Stimulated activated CD8-positive, alpha-beta memory T cell treated with anti-CD3 and anti-CD28 coated beads, Interleukin-15, amount 100 ng/mL, for 24 hours (primary cell): Measurements from ENCODE around the gene NHSL2.

Experiments used
- DNase-seq: peaks from one replicate; pipeline ENCODE4 v3.0.0-alpha.2; 2020; ENCODE audit warnings: low read depth

NHSL2 gene

GRCh38 chrX:71991164-71991563 is 80.5 kb downstream of the NHSL2 start:
- DNase-seq, result no peak

- no peak for DNase-seq
Observed at GRCh38 chrX:71992711-71993110, 82.1 kb downstream of the NHSL2 start.

- no peak for DNase-seq
Observed at GRCh38 chrX:71993371-71993770, 82.7 kb downstream of the NHSL2 start.

GRCh38 chrX:71994601-71995000 is 84.0 kb downstream of the NHSL2 start:
- DNase-seq, result no peak

GRCh38 chrX:71995122-71995521 is 84.5 kb downstream of the NHSL2 start:
- DNase-seq, result no peak

- no peak for DNase-seq
Observed at GRCh38 chrX:71996136-71996535, 85.5 kb downstream of the NHSL2 start.

- no peak for DNase-seq
Observed at GRCh38 chrX:71996826-71997225, 86.2 kb downstream of the NHSL2 start.

- no peak for DNase-seq
Observed at GRCh38 chrX:71997320-71997719, 86.7 kb downstream of the NHSL2 start.

- DNase-seq, result no peak
Observed at GRCh38 chrX:71998836-71999509, 88.3 kb downstream of the NHSL2 start.

- no peak for DNase-seq
Observed at GRCh38 chrX:71999535-71999934, 88.9 kb downstream of the NHSL2 start.

- no peak for DNase-seq
Observed at GRCh38 chrX:72001471-72001870, 90.8 kb downstream of the NHSL2 start.

- DNase-seq, result no peak
Observed at GRCh38 chrX:72001906-72002305, 91.3 kb downstream of the NHSL2 start.

GRCh38 chrX:72002875-72003274 is 92.2 kb downstream of the NHSL2 start:
- DNase-seq, result no peak

GRCh38 chrX:72003811-72004750 is 93.4 kb downstream of the NHSL2 start:
- DNase-seq, result no peak

GRCh38 chrX:72005046-72005445 is 94.4 kb downstream of the NHSL2 start:
- DNase-seq, result no peak

- DNase-seq, result no peak
Observed at GRCh38 chrX:72006461-72006860, 95.8 kb downstream of the NHSL2 start.

- no peak for DNase-seq
Observed at GRCh38 chrX:72009731-72010130, 99.1 kb downstream of the NHSL2 start.

- DNase-seq, result no peak
Observed at GRCh38 chrX:72011734-72012133, 101.1 kb downstream of the NHSL2 start.

GRCh38 chrX:72015383-72015782 is 104.7 kb downstream of the NHSL2 start:
- no peak for DNase-seq

GRCh38 chrX:72016881-72017783 is 106.5 kb downstream of the NHSL2 start:
- no peak for DNase-seq

GRCh38 chrX:72018277-72019112 is 107.8 kb downstream of the NHSL2 start:
- DNase-seq, result peak; percentile 62
